Prostate gland (tissue), 2 donors: Measurements from ENCODE around the gene CER1. TPM values are rescaled to one million over a fixed set of nuclear protein-coding genes. Genes with fewer than 3 reads are reported as not detected.

ENCODE experiments used
- DNase-seq: peaks from one replicate; pipeline ENCODE4 v3.0.0-alpha.2; 2019; ENCODE audit warnings: low spot score
- H3K27ac ChIP-seq, 2 donors: fragments of 200-600 bp; sonication (generic); 2 replicates each; pipeline ENCODE4 v1.5.1; 2017 to 2019
- H3K27me3 ChIP-seq: fragments of 200-600 bp; sonication (generic); replicated peaks from 2 replicates; pipeline ENCODE4 v1.5.1; 2019; ENCODE audit not compliant: insufficient read depth
- H3K36me3 ChIP-seq, 2 donors: fragments of 200-600 bp; sonication (generic); 1 replicate in 1 of 2; 2 replicates in 1 of 2; pipeline versions ENCODE4 v1.5.1 to v1.8.1; 2017 to 2019
- H3K4me1 ChIP-seq: fragments of 200-600 bp; sonication (generic); replicated peaks from 2 replicates; pipeline ENCODE4 v1.5.1; 2019
- H3K4me3 ChIP-seq, 2 donors: fragments of 200-600 bp; sonication (generic); 2 replicates each; pipeline ENCODE4 v1.5.1; 2017 to 2019
- H3K9me3 ChIP-seq: fragments of 200-600 bp; sonication (generic); 2 replicates; pipeline ENCODE4 v1.5.1; 2017
- CTCF ChIP-seq, 4 experiments: fragments of 200-600 bp in 2 of 4; fragments of 450-650 bp in 2 of 4; sonication (generic) in 2 of 4; IDR thresholded peaks; 1 replicate in 3 of 4; 2 replicates in 1 of 4; pipeline ENCODE4 v1.5.1; 2016 to 2019; ENCODE audit warnings: antibody characterized with exemption in 4 of 4, mild to moderate bottlenecking in 2 of 4, moderate library complexity in 2 of 4
- POLR2A ChIP-seq: fragments of 450-650 bp; IDR thresholded peaks from one replicate; pipeline ENCODE4 v1.6.1; 2016; ENCODE audit warnings: antibody characterized with exemption, mild to moderate bottlenecking
- POLR2AphosphoS5 ChIP-seq: sonication (generic); formaldehyde crosslinking; IDR thresholded peaks from one replicate; pipeline ENCODE4 v1.6.1; 2017; ENCODE audit warnings: antibody characterized with exemption
- WGBS: methylation state at CpG from one replicate; pipeline ENCODE4 v1.1.5; 2018; 5-methylcytosine and 5-hydroxymethylcytosine counted together
- intact Hi-C: fragments of 100-400 bp; cut with DNase I; formaldehyde crosslinking; loops from one replicate; pipeline ENCODE4 v1.14.2; 2022
- total RNA-seq, 2 donors: library from RNA; depleted of rRNA; stranded (reverse); fragments of >200 nt; gene quantifications; one replicate each; pipeline ENCODE4 v1.1.0, GENCODE V29; 2016

The CER1 gene
- total RNA-seq, 2 donors from 2014 or later: not detected

GRCh38 chr9:14702200-14702720 lies 20.3 kb downstream of the CER1 start:
- H3K9me3 ChIP-seq: no peaks in the 10 kb centered on the region
- H3K27me3 ChIP-seq: no peaks in the 10 kb centered on the region
- WGBS: 50% methylated on average over 4 of the region's 4 CpGs
- DNase-seq: no peak
- no peaks in the 10 kb centered on the region for H3K4me1 ChIP-seq
- no peak for TF ChIP-seq POLR2A
- no peak for TF ChIP-seq CTCF (IDR thresholded peaks at IDR 0.05)
- TF ChIP-seq POLR2AphosphoS5: no peak
- intact Hi-C loops: no loop called here
- H3K27ac ChIP-seq: no peak overlapping the region
- no peaks in the 10 kb centered on the region for H3K36me3 ChIP-seq
- H3K4me3 ChIP-seq: no peak overlapping the region

- intact Hi-C loops: no loop called here
- 2% methylated on average over 37 of the region's 50 CpGs for WGBS
- peak; percentile 67 for DNase-seq
Observed at GRCh38 chr9:14693251-14693861, 29.2 kb downstream of the CER1 start, which contains the start of gene ZDHHC21. Gene ZDHHC21, minus strand, starts transcription at chr9:14693432. Its CDS starts 19,092 bp downstream, at chr9:14674340.

GRCh38 chr9:14692470-14693250 lies 29.9 kb downstream of the CER1 start:
- Histone ChIP-seq H3K9me3 (no peaks in the 10 kb centered on the region), H3K27me3 (no peaks in the 10 kb centered on the region), H3K27ac (peak overlapping the region; percentile 60 to 71), H3K4me3 (peak overlapping the region; percentile 78 to 79), H3K36me3 (no peaks in the 10 kb centered on the region), H3K4me1 (no peaks in the 10 kb centered on the region)
- TF ChIP-seq POLR2AphosphoS5: no peak
- no peak for TF ChIP-seq CTCF (IDR thresholded peaks at IDR 0.05)
- TF ChIP-seq POLR2A: no peak
- WGBS: 2% methylated on average over 32 of the region's 35 CpGs
- intact Hi-C loops: no loop called here
- DNase-seq: peak; percentile 10

More at GRCh38 chr9:14693251-14693861, 29.2 kb downstream of the CER1 start, which contains the start of gene ZDHHC21:
- Histone ChIP-seq H3K27ac (peak within 1 kb of the TSS; percentile 60 to 71), H3K4me3 (peak within 1 kb of the TSS; percentile 78 to 79), H3K4me1 (no peaks in the 10 kb centered on the region), H3K27me3 (no peaks in the 10 kb centered on the region), H3K9me3 (no peaks in the 10 kb centered on the region), H3K36me3 (no peaks in the 10 kb centered on the region)
- TF ChIP-seq POLR2AphosphoS5 (peak; percentile 16), CTCF (IDR thresholded peaks at IDR 0.05) (no peak)

GRCh38 chr9:14690948-14691730 lies 31.4 kb downstream of the CER1 start:
- TF ChIP-seq CTCF (IDR thresholded peaks at IDR 0.05) (no peak), POLR2A (no peak), POLR2AphosphoS5 (no peak)
- Histone ChIP-seq H3K4me1 (no peaks in the 10 kb centered on the region), H3K9me3 (no peaks in the 10 kb centered on the region), H3K36me3 (no peaks in the 10 kb centered on the region), H3K4me3 (no peak overlapping the region), H3K27ac (no peak overlapping the region), H3K27me3 (no peaks in the 10 kb centered on the region)
- 65% methylated on average over 7 of the region's 7 CpGs for WGBS
- intact Hi-C loops: no loop called here
- DNase-seq: no peak
